GM12878 (cell line): ENCODE data around the gene NFS1. TPM values are rescaled to one million over a fixed set of nuclear protein-coding genes. Genes with fewer than 3 reads are reported as not detected.
"Not testable (repeated sequence)": the region's sequence is repeated elsewhere in the genome, so short reads cannot be mapped to it uniquely, and the experiment has no call there.

Experiments
- ATAC-seq: fragments of 200-7000 bp; cut with Tn5 transposase; 3 replicates; pipeline ENCODE4 v1.9.1; 2020; ENCODE audit warnings: mild to moderate bottlenecking, moderate library complexity
- BruUV-seq: library from RNA; stranded (reverse); fragments of 400-500 nt; replicated peaks from 2 replicates; lab custom pipeline; 2021; lab: Mats Ljungman, UMichigan
- CTCF ChIA-PET: fragments of 300-600 bp; sonication (Branson Sonifier 250); formaldehyde crosslinking; extraction: SDS; loops from one replicate; lab custom pipeline; 2021; ENCODE audit warnings: inconsistent platforms; lab: Yijun Ruan, JAX
- POLR2A ChIA-PET: fragments of 350-600 bp; formaldehyde crosslinking; extraction: SDS; loops from one replicate; lab custom pipeline; 2021; ENCODE audit warnings: inconsistent platforms; lab: Charles Lee
- RAD21 ChIA-PET: fragments of 300-600 bp; sonication (Branson Sonifier 250); formaldehyde crosslinking; loops from one replicate; lab custom pipeline; 2023; ENCODE audit warnings: antibody characterized with exemption; ENCODE audit not compliant: unreplicated experiment; lab: Charles Lee
- SMC1A ChIA-PET: fragments of 300-600 bp; sonication (Branson Sonifier 250); formaldehyde crosslinking; loops from one replicate; lab custom pipeline; 2023; ENCODE audit not compliant: unreplicated experiment, uncharacterized antibody; lab: Charles Lee
- DNase-seq: peaks from one replicate; pipeline ENCODE4 v3.0.0-alpha.2; 2011; ENCODE audit warnings: low read depth, low spot score
- FAIRE-seq: peaks from 3 replicates; lab custom pipeline; 2011; peaks lifted over from hg19 to GRCh38; lab: Jason Lieb, UNC
- H2AFZ ChIP-seq: 2 replicates; pipeline ENCODE4 v1.6.0; 2011; ENCODE audit warnings: low read depth, low read length, control low read depth; ENCODE audit not compliant: control insufficient read depth
- H3K27ac ChIP-seq: 2 replicates; pipeline ENCODE4 v1.5.1; 2011; ENCODE audit warnings: control low read depth; ENCODE audit not compliant: control insufficient read depth, insufficient read depth
- H3K27me3 ChIP-seq, 2 experiments: replicated peaks in 1 of 2; 2 replicates each; pipeline versions ENCODE4 v1.6.0 to v1.6.1; 2011; ENCODE audit warnings: low read length in 1 of 2; ENCODE audit not compliant: control insufficient read depth in 2 of 2, insufficient read depth in 2 of 2
- H3K36me3 ChIP-seq, 2 experiments: 2 replicates each; pipeline ENCODE4 v1.5.1; 2011; ENCODE audit warnings: low read length in 1 of 2; ENCODE audit not compliant: control insufficient read depth in 2 of 2, insufficient read depth in 2 of 2
- H3K4me1 ChIP-seq: 2 replicates; pipeline ENCODE4 v1.6.1; 2011; ENCODE audit warnings: mild to moderate bottlenecking, low read length, moderate library complexity, mixed read lengths; ENCODE audit not compliant: control insufficient read depth, insufficient read depth
- H3K4me2 ChIP-seq: 2 replicates; pipeline ENCODE4 v1.6.0; 2011; ENCODE audit warnings: control low read depth; ENCODE audit not compliant: control insufficient read depth, insufficient read depth
- H3K4me3 ChIP-seq: fragments of 200-600 bp; sonication (generic); 2 replicates; pipeline ENCODE4 v1.5.1; 2016
- H3K79me2 ChIP-seq: 2 replicates; pipeline ENCODE4 v1.6.0; 2011; ENCODE audit warnings: low read length; ENCODE audit not compliant: control insufficient read depth, insufficient read depth
- H3K9ac ChIP-seq: 2 replicates; pipeline ENCODE4 v1.8.0; 2011; ENCODE audit warnings: low read length, control low read depth, mixed read lengths; ENCODE audit not compliant: control insufficient read depth, insufficient read depth
- H3K9me3 ChIP-seq: replicated peaks from 3 replicates; pipeline ENCODE4 v1.5.1; 2011; ENCODE audit warnings: mild to moderate bottlenecking, low read length; ENCODE audit not compliant: control insufficient read depth, insufficient read depth
- H4K20me1 ChIP-seq: 2 replicates; pipeline ENCODE4 v1.6.0; 2011; ENCODE audit not compliant: control insufficient read depth, insufficient read depth
- POLR2A ChIP-seq: IDR thresholded peaks from 2 replicates; pipeline ENCODE4 v1.6.1; 2011; ENCODE audit warnings: low read depth, mild to moderate bottlenecking, low read length
- POLR2AphosphoS5 ChIP-seq: IDR thresholded peaks from 2 replicates; pipeline ENCODE4 v1.6.1; 2011; ENCODE audit warnings: mild to moderate bottlenecking, low read length, inconsistent platforms
- WGBS: methylation state at CpG from one replicate; pipeline ENCODE4 v1.1.6; 2016; ENCODE audit warnings: low lambda C conversion rate; ENCODE audit not compliant: insufficient replicate concordance, insufficient coverage; ENCODE audit errors: missing lambda C conversion rate; 5-methylcytosine and 5-hydroxymethylcytosine counted together
- in situ Hi-C: fragments of 300-500 bp; cut with MboI; formaldehyde crosslinking; loops from 9 replicates; pipeline ENCODE4 v1.14.3; 2018; ENCODE audit warnings: mixed read lengths
- intact Hi-C: fragments of 100-400 bp; cut with micrococcal nuclease; formaldehyde crosslinking; loops from one replicate; pipeline ENCODE4 v1.14.2; 2022; ENCODE audit not compliant: unreplicated experiment
- polyA plus RNA-seq, 11 experiments: library from polyadenylated mRNA; depleted of rRNA in 4 of 11; unstranded in 6 of 11; stranded (reverse) in 5 of 11; fragments of >200 nt; fragmentation: Nextera tagmentation in 4 of 11; fragmentation: Illumina TruSeq in 1 of 11; extraction: Ambion mirVana in 4 of 11; extraction: Trizol in 1 of 11; gene quantifications; 1 replicate in 1 of 11; 2 replicates in 10 of 11; pipeline versions ENCODE4 v1.2.1 to v1.2.3, GENCODE V29; 2011 to 2016; ENCODE audit warnings: inconsistent platforms in 2 of 11, missing spikeins in 2 of 11, low read depth in 1 of 11
- total RNA-seq, 4 experiments: library from RNA; depleted of rRNA in 3 of 4; stranded (reverse); fragments of >200 nt in 3 of 4; fragmentation: Illumina TruSeq in 1 of 4; extraction: Trizol in 1 of 4; gene quantifications; 2 replicates each; pipeline versions ENCODE4 v1.2.1 to v1.2.3, GENCODE V29; 2013 to 2021
- TF ChIP-seq, protein P1 (sequence below): IDR thresholded peaks from 2 replicates; pipeline ENCODE4 v1.6.1; 2011; ENCODE audit warnings: borderline replicate concordance, low read depth, mild to moderate bottlenecking, moderate library complexity, low read length; ENCODE audit not compliant: insufficient read depth, poor library complexity, severe bottlenecking

NFS1 gene
- total and polyA plus RNA-seq, 10 of the 15 experiments (the other 5 are each of a cell fraction or from before 2014, with no cell fraction given): 9.2 to 74.1 (median 38.6) TPM

GRCh38 chr20:35713120-35713519 lies 14.0 kb upstream of the NFS1 start:
- H3K4me3 ChIP-seq, H2AFZ ChIP-seq, H3K9me3 ChIP-seq, in situ Hi-C loops, intact Hi-C loops, DNase-seq, H3K27ac ChIP-seq, ATAC-seq, H3K4me2 ChIP-seq, BruUV-seq, H3K27me3 ChIP-seq, H3K9ac ChIP-seq, FAIRE-seq: not testable (repeated sequence)
- peaks cover 41% of the 10 kb centered on the region for H3K79me2 ChIP-seq
- POLR2A ChIA-PET: interaction anchor here (0.6 to 3.4 kb wide), 5 partner anchors 10 to 310 kb away, joined by 3 to 10 read pairs (median 4); partner anchors contain the start of genes NFS1 and ROMO1
- H3K36me3 ChIP-seq: peaks cover 22 to 53% of the 10 kb centered on the region in 2 experiments
- H4K20me1 ChIP-seq: peaks cover 20% of the 10 kb centered on the region
- peaks cover 16% of the 10 kb centered on the region for H3K4me1 ChIP-seq
- CTCF ChIA-PET: interaction anchor here (0.6 to 1.9 kb wide), 4 partner anchors 13 to 226 kb away, joined by 3 to 4 read pairs (median 4); no protein-coding TSS in a partner anchor
- SMC1A ChIA-PET: interaction anchor here (1.0 to 1.3 kb wide), 2 partner anchors 9 to 13 kb away, joined by 3 to 4 read pairs; no protein-coding TSS in a partner anchor
- RAD21 ChIA-PET: interaction anchor here (0.6 to 1.8 kb wide), 2 partner anchors 68 to 112 kb away, joined by 3 to 6 read pairs; no protein-coding TSS in a partner anchor
- 92% methylated on average over 9 of the region's 9 CpGs for WGBS
- peak; percentile 16; the same call in 1 of the 2 replicates for TF ChIP-seq POLR2A
- peak; percentile 80; the same call in 1 of the 2 replicates for TF ChIP-seq POLR2AphosphoS5
- TF ChIP-seq, protein P1, sequence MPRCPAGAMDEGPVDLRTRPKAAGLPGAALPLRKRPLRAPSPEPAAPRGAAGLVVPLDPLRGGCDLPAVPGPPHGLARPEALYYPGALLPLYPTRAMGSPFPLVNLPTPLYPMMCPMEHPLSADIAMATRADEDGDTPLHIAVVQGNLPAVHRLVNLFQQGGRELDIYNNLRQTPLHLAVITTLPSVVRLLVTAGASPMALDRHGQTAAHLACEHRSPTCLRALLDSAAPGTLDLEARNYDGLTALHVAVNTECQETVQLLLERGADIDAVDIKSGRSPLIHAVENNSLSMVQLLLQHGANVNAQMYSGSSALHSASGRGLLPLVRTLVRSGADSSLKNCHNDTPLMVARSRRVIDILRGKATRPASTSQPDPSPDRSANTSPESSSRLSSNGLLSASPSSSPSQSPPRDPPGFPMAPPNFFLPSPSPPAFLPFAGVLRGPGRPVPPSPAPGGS: peak; percentile 8
